WTC11 (cell line): ENCODE results near the gene C13orf46. TPM values are rescaled to one million over a fixed set of nuclear protein-coding genes. Genes with fewer than 3 reads are reported as not detected.

ENCODE experiments used
- ATAC-seq: fragments of 200-7000 bp; cut with Tn5 transposase; 2 replicates; pipeline ENCODE4 v1.10.0; 2021; ENCODE audit warnings: mild to moderate bottlenecking, moderate library complexity
- CTCF ChIA-PET: fragments of 300-600 bp; sonication (Branson Sonifier 250); formaldehyde crosslinking; loops from one replicate; lab custom pipeline; 2021; ENCODE audit warnings: antibody characterized with exemption; lab: Charles Lee
- POLR2A ChIA-PET: fragments of 350-600 bp; sonication (Branson Sonifier 250); formaldehyde crosslinking; loops from one replicate; lab custom pipeline; 2021; ENCODE audit warnings: antibody characterized with exemption; lab: Charles Lee
- DNase-seq: peaks from one replicate; pipeline ENCODE4 v3.0.0; 2021; ENCODE audit warnings: low spot score
- H3K27ac Mint-ChIP-seq: 2 replicates; pipeline ENCODE4 v1.8.0; 2021; ENCODE audit warnings: mixed read lengths
- H3K27me3 Mint-ChIP-seq: 2 replicates; pipeline ENCODE4 v1.8.0; 2021; ENCODE audit warnings: low read depth, mild to moderate bottlenecking, moderate library complexity, mixed read lengths
- H3K36me3 Mint-ChIP-seq: 2 replicates; pipeline ENCODE4 v1.8.0; 2021; ENCODE audit warnings: mixed read lengths
- H3K4me1 Mint-ChIP-seq: 2 replicates; pipeline ENCODE4 v1.8.0; 2022; ENCODE audit warnings: mixed read lengths
- H3K4me3 Mint-ChIP-seq: 2 replicates; pipeline ENCODE4 v1.8.0; 2021; ENCODE audit warnings: mild to moderate bottlenecking, moderate library complexity, mixed read lengths
- H3K9me3 Mint-ChIP-seq: 2 replicates; pipeline ENCODE4 v1.8.0; 2021; ENCODE audit warnings: mixed read lengths
- FOXJ3 ChIP-seq: sonication (generic); formaldehyde crosslinking; IDR thresholded peaks from 2 replicates; pipeline ENCODE4 v1.9.0; 2021; ENCODE audit warnings: missing genetic modification reagents, mild to moderate bottlenecking, borderline replicate concordance
- GABPB1 ChIP-seq: sonication (generic); formaldehyde crosslinking; IDR thresholded peaks from 2 replicates; pipeline ENCODE4 v1.8.1; 2023; ENCODE audit warnings: mild to moderate bottlenecking, missing genetic modification reagents
- HMGA2 ChIP-seq: fragments of 250-450 bp; sonication (Bioruptor Pico); IDR thresholded peaks from 2 replicates; pipeline ENCODE4 v1.4.0; 2021; ENCODE audit warnings: mild to moderate bottlenecking, moderate library complexity
- HMGXB4 ChIP-seq: sonication (generic); formaldehyde crosslinking; IDR thresholded peaks from 2 replicates; pipeline ENCODE4 v1.8.1; 2023; ENCODE audit warnings: mild to moderate bottlenecking, moderate library complexity, missing genetic modification reagents
- MXD4 ChIP-seq: fragments of 250-450 bp; sonication (Bioruptor Pico); IDR thresholded peaks from 2 replicates; pipeline ENCODE4 v1.8.0; 2021; ENCODE audit warnings: mild to moderate bottlenecking, moderate library complexity, borderline replicate concordance
- NFE2L1 ChIP-seq: sonication (generic); formaldehyde crosslinking; IDR thresholded peaks from 2 replicates; pipeline ENCODE4 v1.8.1; 2023; ENCODE audit warnings: missing genetic modification reagents
- NFYB ChIP-seq: sonication (generic); formaldehyde crosslinking; conservative IDR thresholded peaks from 2 replicates; pipeline ENCODE4 v1.8.0; 2022; ENCODE audit warnings: low read depth, missing genetic modification reagents
- NR1H2 ChIP-seq: sonication (generic); formaldehyde crosslinking; IDR thresholded peaks from 2 replicates; pipeline ENCODE4 v1.9.0; 2021; ENCODE audit warnings: mild to moderate bottlenecking, moderate library complexity, missing genetic modification reagents
- SMAD3 ChIP-seq: sonication (generic); formaldehyde crosslinking; IDR thresholded peaks from 2 replicates; pipeline ENCODE4 v1.8.0; 2022; ENCODE audit warnings: missing genetic modification reagents, mild to moderate bottlenecking, borderline replicate concordance
- TCF7 ChIP-seq: sonication (generic); formaldehyde crosslinking; IDR thresholded peaks from 2 replicates; pipeline ENCODE4 v1.8.0; 2022; ENCODE audit warnings: mild to moderate bottlenecking, low read depth, missing genetic modification reagents, moderate library complexity
- TEAD1 ChIP-seq: sonication (generic); formaldehyde crosslinking; IDR thresholded peaks from 2 replicates; pipeline ENCODE4 v1.8.0; 2022; ENCODE audit warnings: mild to moderate bottlenecking, missing genetic modification reagents
- USF1 ChIP-seq: sonication (generic); formaldehyde crosslinking; IDR thresholded peaks from 2 replicates; pipeline ENCODE4 v1.8.0; 2022; ENCODE audit warnings: mild to moderate bottlenecking, missing genetic modification reagents
- ZNF423 ChIP-seq: fragments of 250-450 bp; sonication (Bioruptor Pico); IDR thresholded peaks from 2 replicates; pipeline ENCODE4 v2.1.2; 2022; ENCODE audit warnings: mild to moderate bottlenecking, moderate library complexity
- total RNA-seq: library from RNA; stranded (reverse); gene quantifications from 3 replicates; pipeline ENCODE4 v1.2.3, GENCODE V29; 2021
- TF ChIP-seq, protein P1 (sequence below): sonication (generic); formaldehyde crosslinking; IDR thresholded peaks from 2 replicates; pipeline ENCODE4 v1.8.1; 2023; ENCODE audit warnings: mild to moderate bottlenecking, missing genetic modification reagents, borderline replicate concordance
- TF ChIP-seq, protein P2 (sequence below): sonication (generic); formaldehyde crosslinking; IDR thresholded peaks from 2 replicates; pipeline ENCODE4 v1.8.0; 2023; ENCODE audit warnings: mild to moderate bottlenecking, missing genetic modification reagents
- TF ChIP-seq, protein P3 (sequence below): fragments of 250-450 bp; sonication (Bioruptor Pico); IDR thresholded peaks from 2 replicates; pipeline ENCODE4 v1.9.0; 2021; ENCODE audit warnings: mild to moderate bottlenecking
- TF ChIP-seq, protein P4 (sequence below): sonication (generic); formaldehyde crosslinking; IDR thresholded peaks from 2 replicates; pipeline ENCODE4 v1.8.1; 2022; ENCODE audit warnings: missing genetic modification reagents, borderline replicate concordance
- TF ChIP-seq, protein P5 (sequence below): sonication (generic); formaldehyde crosslinking; IDR thresholded peaks from 2 replicates; pipeline ENCODE4 v1.8.1; 2022; ENCODE audit warnings: mild to moderate bottlenecking, missing genetic modification reagents, moderate library complexity, borderline replicate concordance
- TF ChIP-seq, protein P6 (sequence below): sonication (generic); formaldehyde crosslinking; conservative IDR thresholded peaks from 2 replicates; pipeline ENCODE4 v1.8.1; 2023; ENCODE audit warnings: mild to moderate bottlenecking, low read depth, missing genetic modification reagents, moderate library complexity

The C13orf46 gene
- total RNA-seq, 1 experiment from 2014 or later, result 0.50 TPM

DNA sequence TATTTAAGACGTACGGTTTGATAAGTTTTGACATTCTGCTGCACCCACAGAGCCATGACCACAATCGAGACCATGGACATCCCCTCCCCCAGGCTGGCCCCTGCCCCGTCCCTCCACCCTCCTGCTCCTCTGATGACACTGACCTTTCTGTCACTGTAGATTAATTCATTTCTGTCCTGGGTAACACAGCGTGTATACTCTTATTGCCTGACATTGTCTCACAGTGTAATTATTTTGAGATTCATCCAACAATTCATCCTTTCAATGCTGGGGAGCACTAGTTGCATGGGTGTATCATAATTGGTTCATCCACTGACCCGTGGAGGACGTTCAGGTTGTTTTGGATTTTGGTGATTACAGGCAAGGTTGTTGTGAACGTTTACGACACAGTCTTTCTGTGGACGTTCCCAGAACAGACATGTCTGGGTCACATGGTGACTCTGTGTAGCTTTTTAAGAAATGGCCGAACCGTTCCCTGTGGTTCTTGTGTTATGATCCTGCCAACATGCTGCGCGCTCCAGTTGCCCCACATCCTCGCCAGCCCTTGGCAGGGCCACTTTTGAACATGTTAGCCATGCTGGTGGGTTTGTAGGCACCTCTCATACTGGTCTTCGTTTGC lies 41.9 kb downstream of the C13orf46 start:
- no peak for ATAC-seq
- TF ChIP-seq, protein P1, sequence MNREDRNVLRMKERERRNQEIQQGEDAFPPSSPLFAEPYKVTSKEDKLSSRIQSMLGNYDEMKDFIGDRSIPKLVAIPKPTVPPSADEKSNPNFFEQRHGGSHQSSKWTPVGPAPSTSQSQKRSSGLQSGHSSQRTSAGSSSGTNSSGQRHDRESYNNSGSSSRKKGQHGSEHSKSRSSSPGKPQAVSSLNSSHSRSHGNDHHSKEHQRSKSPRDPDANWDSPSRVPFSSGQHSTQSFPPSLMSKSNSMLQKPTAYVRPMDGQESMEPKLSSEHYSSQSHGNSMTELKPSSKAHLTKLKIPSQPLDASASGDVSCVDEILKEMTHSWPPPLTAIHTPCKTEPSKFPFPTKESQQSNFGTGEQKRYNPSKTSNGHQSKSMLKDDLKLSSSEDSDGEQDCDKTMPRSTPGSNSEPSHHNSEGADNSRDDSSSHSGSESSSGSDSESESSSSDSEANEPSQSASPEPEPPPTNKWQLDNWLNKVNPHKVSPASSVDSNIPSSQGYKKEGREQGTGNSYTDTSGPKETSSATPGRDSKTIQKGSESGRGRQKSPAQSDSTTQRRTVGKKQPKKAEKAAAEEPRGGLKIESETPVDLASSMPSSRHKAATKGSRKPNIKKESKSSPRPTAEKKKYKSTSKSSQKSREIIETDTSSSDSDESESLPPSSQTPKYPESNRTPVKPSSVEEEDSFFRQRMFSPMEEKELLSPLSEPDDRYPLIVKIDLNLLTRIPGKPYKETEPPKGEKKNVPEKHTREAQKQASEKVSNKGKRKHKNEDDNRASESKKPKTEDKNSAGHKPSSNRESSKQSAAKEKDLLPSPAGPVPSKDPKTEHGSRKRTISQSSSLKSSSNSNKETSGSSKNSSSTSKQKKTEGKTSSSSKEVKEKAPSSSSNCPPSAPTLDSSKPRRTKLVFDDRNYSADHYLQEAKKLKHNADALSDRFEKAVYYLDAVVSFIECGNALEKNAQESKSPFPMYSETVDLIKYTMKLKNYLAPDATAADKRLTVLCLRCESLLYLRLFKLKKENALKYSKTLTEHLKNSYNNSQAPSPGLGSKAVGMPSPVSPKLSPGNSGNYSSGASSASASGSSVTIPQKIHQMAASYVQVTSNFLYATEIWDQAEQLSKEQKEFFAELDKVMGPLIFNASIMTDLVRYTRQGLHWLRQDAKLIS, result no peak
- TF ChIP-seq HMGXB4 (CRISPR knock-in tag), result no peak
- TF ChIP-seq TEAD1 (CRISPR knock-in tag), result no peak
- TF ChIP-seq TCF7, result no peak
- no peak for TF ChIP-seq USF1 (CRISPR knock-in tag)
- no peak for TF ChIP-seq SMAD3
- TF ChIP-seq FOXJ3 (CRISPR knock-in tag), result no peak
- TF ChIP-seq NFYB (CRISPR knock-in tag), result no peak
- TF ChIP-seq, protein P2, sequence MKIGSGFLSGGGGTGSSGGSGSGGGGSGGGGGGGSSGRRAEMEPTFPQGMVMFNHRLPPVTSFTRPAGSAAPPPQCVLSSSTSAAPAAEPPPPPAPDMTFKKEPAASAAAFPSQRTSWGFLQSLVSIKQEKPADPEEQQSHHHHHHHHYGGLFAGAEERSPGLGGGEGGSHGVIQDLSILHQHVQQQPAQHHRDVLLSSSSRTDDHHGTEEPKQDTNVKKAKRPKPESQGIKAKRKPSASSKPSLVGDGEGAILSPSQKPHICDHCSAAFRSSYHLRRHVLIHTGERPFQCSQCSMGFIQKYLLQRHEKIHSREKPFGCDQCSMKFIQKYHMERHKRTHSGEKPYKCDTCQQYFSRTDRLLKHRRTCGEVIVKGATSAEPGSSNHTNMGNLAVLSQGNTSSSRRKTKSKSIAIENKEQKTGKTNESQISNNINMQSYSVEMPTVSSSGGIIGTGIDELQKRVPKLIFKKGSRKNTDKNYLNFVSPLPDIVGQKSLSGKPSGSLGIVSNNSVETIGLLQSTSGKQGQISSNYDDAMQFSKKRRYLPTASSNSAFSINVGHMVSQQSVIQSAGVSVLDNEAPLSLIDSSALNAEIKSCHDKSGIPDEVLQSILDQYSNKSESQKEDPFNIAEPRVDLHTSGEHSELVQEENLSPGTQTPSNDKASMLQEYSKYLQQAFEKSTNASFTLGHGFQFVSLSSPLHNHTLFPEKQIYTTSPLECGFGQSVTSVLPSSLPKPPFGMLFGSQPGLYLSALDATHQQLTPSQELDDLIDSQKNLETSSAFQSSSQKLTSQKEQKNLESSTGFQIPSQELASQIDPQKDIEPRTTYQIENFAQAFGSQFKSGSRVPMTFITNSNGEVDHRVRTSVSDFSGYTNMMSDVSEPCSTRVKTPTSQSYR, result no peak
- TF ChIP-seq, protein P3, sequence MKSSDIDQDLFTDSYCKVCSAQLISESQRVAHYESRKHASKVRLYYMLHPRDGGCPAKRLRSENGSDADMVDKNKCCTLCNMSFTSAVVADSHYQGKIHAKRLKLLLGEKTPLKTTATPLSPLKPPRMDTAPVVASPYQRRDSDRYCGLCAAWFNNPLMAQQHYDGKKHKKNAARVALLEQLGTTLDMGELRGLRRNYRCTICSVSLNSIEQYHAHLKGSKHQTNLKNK (CRISPR knock-in tag), result no peak
- TF ChIP-seq ZNF423, result no peak
- no peak for TF ChIP-seq NFE2L1 (CRISPR knock-in tag)
- TF ChIP-seq, protein P4, sequence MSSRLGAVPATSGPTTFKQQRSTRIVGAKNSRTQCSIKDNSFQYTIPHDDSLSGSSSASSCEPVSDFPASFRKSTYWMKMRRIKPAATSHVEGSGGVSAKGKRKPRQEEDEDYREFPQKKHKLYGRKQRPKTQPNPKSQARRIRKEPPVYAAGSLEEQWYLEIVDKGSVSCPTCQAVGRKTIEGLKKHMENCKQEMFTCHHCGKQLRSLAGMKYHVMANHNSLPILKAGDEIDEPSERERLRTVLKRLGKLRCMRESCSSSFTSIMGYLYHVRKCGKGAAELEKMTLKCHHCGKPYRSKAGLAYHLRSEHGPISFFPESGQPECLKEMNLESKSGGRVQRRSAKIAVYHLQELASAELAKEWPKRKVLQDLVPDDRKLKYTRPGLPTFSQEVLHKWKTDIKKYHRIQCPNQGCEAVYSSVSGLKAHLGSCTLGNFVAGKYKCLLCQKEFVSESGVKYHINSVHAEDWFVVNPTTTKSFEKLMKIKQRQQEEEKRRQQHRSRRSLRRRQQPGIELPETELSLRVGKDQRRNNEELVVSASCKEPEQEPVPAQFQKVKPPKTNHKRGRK (CRISPR knock-in tag), result no peak
- TF ChIP-seq GABPB1 (CRISPR knock-in tag), result no peak
- TF ChIP-seq HMGA2 (CRISPR knock-in tag), result no peak
- no peak for TF ChIP-seq NR1H2
- TF ChIP-seq MXD4 (CRISPR knock-in tag), result no peak
- TF ChIP-seq, protein P5, sequence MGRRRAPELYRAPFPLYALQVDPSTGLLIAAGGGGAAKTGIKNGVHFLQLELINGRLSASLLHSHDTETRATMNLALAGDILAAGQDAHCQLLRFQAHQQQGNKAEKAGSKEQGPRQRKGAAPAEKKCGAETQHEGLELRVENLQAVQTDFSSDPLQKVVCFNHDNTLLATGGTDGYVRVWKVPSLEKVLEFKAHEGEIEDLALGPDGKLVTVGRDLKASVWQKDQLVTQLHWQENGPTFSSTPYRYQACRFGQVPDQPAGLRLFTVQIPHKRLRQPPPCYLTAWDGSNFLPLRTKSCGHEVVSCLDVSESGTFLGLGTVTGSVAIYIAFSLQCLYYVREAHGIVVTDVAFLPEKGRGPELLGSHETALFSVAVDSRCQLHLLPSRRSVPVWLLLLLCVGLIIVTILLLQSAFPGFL (CRISPR knock-in tag), result no peak
- TF ChIP-seq, protein P6, sequence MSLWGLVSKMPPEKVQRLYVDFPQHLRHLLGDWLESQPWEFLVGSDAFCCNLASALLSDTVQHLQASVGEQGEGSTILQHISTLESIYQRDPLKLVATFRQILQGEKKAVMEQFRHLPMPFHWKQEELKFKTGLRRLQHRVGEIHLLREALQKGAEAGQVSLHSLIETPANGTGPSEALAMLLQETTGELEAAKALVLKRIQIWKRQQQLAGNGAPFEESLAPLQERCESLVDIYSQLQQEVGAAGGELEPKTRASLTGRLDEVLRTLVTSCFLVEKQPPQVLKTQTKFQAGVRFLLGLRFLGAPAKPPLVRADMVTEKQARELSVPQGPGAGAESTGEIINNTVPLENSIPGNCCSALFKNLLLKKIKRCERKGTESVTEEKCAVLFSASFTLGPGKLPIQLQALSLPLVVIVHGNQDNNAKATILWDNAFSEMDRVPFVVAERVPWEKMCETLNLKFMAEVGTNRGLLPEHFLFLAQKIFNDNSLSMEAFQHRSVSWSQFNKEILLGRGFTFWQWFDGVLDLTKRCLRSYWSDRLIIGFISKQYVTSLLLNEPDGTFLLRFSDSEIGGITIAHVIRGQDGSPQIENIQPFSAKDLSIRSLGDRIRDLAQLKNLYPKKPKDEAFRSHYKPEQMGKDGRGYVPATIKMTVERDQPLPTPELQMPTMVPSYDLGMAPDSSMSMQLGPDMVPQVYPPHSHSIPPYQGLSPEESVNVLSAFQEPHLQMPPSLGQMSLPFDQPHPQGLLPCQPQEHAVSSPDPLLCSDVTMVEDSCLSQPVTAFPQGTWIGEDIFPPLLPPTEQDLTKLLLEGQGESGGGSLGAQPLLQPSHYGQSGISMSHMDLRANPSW (CRISPR knock-in tag), result no peak
- TF ChIP-seq, all 79 proteins: peak for 0
- DNase-seq, result no peak
- Mint-ChIP-seq H3K4me3 (no peak overlapping the region), H3K9me3 (no peaks in the 10 kb centered on the region), H3K27ac (no peak overlapping the region), H3K27me3 (no peaks in the 10 kb centered on the region; the same call in 1 of the 2 replicates), H3K4me1 (0 out of 2 replicates have a peak, but pooled peaks cover 6% of the 10 kb centered on the region), H3K36me3 (no peaks in the 10 kb centered on the region)
- CTCF ChIA-PET, result no interaction called here
- POLR2A ChIA-PET, result no interaction called here
